Left lung (tissue), 10 donors: ENCODE measurements around the gene MARK3. TPM values are rescaled to one million over a fixed set of nuclear protein-coding genes. Genes with fewer than 3 reads are reported as not detected.

Source experiments
- ATAC-seq: fragments of 200-7000 bp; cut with Tn5 transposase; one replicate; pipeline ENCODE4 v1.9.1; 2020; ENCODE audit warnings: moderate library complexity
- DNase-seq, 4 donors: peaks; one replicate each; pipeline ENCODE4 v3.0.0-alpha.2; 2013 to 2020
- H3K27ac ChIP-seq, 2 donors: fragments of 200-600 bp; sonication (generic) in 1 of 2; one replicate each; pipeline versions ENCODE4 v1.5.0 to v1.8.0; 2020 to 2021
- H3K27me3 ChIP-seq, 2 donors: fragments of 200-600 bp; sonication (generic) in 1 of 2; one replicate each; pipeline versions ENCODE4 v1.5.0 to v1.8.0; 2020 to 2021
- H3K36me3 ChIP-seq, 2 donors: fragments of 200-600 bp; sonication (generic) in 1 of 2; one replicate each; pipeline versions ENCODE4 v1.5.0 to v1.8.0; 2020 to 2021
- H3K4me1 ChIP-seq, 2 donors: fragments of 200-600 bp; one replicate each; pipeline ENCODE4 v1.8.0; 2021
- H3K4me3 ChIP-seq, 2 donors: fragments of 200-600 bp; sonication (generic) in 1 of 2; one replicate each; pipeline versions ENCODE4 v1.5.0 to v1.8.0; 2020 to 2021; ENCODE audit warnings: mild to moderate bottlenecking in 1 of 2
- H3K9me3 ChIP-seq, 2 donors: fragments of 200-600 bp; sonication (generic) in 1 of 2; one replicate each; pipeline versions ENCODE4 v1.5.0 to v1.8.0; 2020 to 2021
- intact Hi-C, 2 donors: fragments of 100-400 bp; cut with DNase I; formaldehyde crosslinking; loops; one replicate each; pipeline versions ENCODE4 v1.11.2 to v1.14.2; 2022
- polyA plus RNA-seq, 6 donors: library from polyadenylated mRNA; unstranded; fragments of 120-200 nt; gene quantifications; one replicate each; pipeline ENCODE4 v1.2.1, GENCODE V29; 2013; ENCODE audit not compliant: insufficient read length in 6 of 6
- total RNA-seq, 2 donors: library from RNA; stranded (reverse); fragmentation: NEBNext Ultra II Directional; extraction: Animal tissue kit (Norgen Biotek cat#: 25700); gene quantifications; one replicate each; pipeline ENCODE4 v1.2.1, GENCODE V29; 2021
- TF ChIP-seq, protein P1 (sequence below), 2 donors: fragments of 200-600 bp; sonication (generic) in 1 of 2; IDR thresholded peaks; one replicate each; pipeline versions ENCODE4 v1.5.0 to v1.8.0; 2021; ENCODE audit warnings: antibody characterized with exemption in 2 of 2
- donor health status: DM: no; HTN: yes; CAD: no.
- donor health status: DM: no; HTN: no; CAD: no.

The MARK3 gene
- total and polyA plus RNA-seq, 8 donors: 78.8 to 135 (median 122) TPM

DNA sequence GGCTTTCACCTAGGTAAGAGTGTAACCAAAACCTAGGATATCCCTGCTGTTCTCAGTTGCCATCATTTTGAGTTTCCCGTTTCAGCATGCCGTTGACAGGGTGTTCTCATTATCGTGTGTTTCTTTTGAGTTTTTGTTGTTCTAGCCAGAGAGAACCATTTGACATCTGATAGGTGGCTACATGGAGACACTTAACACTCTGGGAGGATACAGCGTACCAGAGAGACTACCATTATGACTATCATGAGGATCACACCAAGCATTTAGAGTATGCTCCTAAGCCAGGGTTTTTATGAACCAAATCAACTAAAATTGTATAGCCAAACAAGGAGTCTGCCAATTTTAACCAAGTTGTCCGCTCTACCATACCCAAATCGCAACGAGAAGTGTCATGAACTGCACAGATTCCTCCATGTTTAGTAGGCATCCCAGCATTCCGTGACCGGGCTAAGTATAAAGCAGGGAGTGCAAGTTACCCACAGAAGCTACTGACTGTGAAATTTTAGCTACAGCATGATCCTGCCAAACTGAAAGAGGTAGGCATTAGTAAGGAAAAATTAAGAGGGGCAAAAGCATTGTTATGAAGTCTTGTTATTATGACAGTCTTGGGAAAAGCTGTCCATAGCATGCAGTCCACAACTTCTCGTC is 48.8 kb downstream of the MARK3 start:
- intact Hi-C loops: no loop called here
- H3K4me1 ChIP-seq: peaks cover 4 to 8% of the 10 kb centered on the region in 2 donors
- DNase-seq: no peak
- peaks cover 0 to 17% of the 10 kb centered on the region in 2 donors for H3K36me3 ChIP-seq
- TF ChIP-seq, protein P1, sequence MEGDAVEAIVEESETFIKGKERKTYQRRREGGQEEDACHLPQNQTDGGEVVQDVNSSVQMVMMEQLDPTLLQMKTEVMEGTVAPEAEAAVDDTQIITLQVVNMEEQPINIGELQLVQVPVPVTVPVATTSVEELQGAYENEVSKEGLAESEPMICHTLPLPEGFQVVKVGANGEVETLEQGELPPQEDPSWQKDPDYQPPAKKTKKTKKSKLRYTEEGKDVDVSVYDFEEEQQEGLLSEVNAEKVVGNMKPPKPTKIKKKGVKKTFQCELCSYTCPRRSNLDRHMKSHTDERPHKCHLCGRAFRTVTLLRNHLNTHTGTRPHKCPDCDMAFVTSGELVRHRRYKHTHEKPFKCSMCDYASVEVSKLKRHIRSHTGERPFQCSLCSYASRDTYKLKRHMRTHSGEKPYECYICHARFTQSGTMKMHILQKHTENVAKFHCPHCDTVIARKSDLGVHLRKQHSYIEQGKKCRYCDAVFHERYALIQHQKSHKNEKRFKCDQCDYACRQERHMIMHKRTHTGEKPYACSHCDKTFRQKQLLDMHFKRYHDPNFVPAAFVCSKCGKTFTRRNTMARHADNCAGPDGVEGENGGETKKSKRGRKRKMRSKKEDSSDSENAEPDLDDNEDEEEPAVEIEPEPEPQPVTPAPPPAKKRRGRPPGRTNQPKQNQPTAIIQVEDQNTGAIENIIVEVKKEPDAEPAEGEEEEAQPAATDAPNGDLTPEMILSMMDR (IDR thresholded peaks at IDR 0.05): no peak
- H3K9me3 ChIP-seq: no peaks in the 10 kb centered on the region
- no peak overlapping the region for H3K27ac ChIP-seq
- H3K4me3 ChIP-seq: no peak overlapping the region
- no peak for ATAC-seq
- no peaks in the 10 kb centered on the region for H3K27me3 ChIP-seq

DNA sequence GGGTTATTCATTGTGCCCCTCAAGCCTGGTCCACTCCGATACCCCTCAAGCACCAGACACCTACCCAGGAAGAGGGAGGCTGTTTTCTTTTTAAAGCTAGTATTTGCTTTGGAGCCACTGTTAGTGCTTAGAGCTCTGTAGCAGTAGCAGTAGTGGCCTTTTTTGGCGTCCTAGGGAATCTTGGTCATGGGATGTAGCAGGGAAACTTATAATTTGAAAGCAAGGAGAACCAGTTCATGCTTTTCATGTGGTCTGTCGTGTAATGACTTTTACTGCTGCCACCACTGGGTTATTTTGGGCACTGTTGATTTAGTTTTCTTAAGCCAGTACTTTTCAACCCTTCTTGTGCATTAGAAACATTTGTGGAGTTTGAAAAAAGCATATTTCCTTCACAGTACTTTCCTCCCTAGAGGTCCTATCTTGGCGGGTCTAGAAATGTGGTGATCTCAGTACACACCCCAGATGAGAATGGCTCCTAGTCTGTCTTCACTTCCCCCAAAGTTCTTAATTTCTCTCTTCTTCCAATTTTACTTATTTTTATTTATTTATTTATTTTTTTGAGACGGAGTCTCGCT is 49.7 kb downstream of the MARK3 start:
- intact Hi-C loops: no loop called here
- Histone ChIP-seq H3K36me3 (peaks cover 0 to 27% of the 10 kb centered on the region in 2 donors), H3K4me1 (no peaks in the 10 kb centered on the region), H3K27ac (no peak overlapping the region), H3K4me3 (no peak overlapping the region), H3K9me3 (no peaks in the 10 kb centered on the region), H3K27me3 (no peaks in the 10 kb centered on the region)
- TF ChIP-seq, protein P1 (IDR thresholded peaks at IDR 0.05): no peak
- DNase-seq: no peak
- ATAC-seq: peak; percentile 56

DNA sequence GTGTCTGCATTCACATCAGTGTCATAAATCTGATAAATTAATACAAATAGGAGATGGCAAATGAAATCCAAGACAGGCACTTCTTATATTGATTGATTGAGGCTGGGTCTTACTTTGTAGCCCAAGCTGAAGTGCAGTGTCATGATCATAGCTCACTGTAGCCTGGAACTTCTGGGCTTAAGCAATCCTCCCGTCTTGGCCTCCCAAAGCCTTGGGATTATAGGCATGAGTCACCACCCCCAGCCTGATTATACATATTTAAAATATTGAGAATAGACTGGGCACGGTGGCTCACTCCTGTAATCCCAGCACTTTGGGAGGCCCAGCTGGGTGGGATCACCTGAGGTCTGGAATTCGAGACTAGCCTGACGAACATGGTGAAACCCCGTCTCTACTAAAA is 51.3 kb downstream of the MARK3 start:
- H3K27me3 ChIP-seq: no peaks in the 10 kb centered on the region
- H3K9me3 ChIP-seq: no peaks in the 10 kb centered on the region
- peaks cover 0 to 27% of the 10 kb centered on the region in 2 donors for H3K36me3 ChIP-seq
- no peak overlapping the region for H3K27ac ChIP-seq
- no peak for ATAC-seq
- H3K4me1 ChIP-seq: peaks cover 0 to 5% of the 10 kb centered on the region in 2 donors
- TF ChIP-seq, protein P1 (IDR thresholded peaks at IDR 0.05): no peak
- intact Hi-C loops: no loop called here
- no peak for DNase-seq
- H3K4me3 ChIP-seq: no peak overlapping the region

DNA sequence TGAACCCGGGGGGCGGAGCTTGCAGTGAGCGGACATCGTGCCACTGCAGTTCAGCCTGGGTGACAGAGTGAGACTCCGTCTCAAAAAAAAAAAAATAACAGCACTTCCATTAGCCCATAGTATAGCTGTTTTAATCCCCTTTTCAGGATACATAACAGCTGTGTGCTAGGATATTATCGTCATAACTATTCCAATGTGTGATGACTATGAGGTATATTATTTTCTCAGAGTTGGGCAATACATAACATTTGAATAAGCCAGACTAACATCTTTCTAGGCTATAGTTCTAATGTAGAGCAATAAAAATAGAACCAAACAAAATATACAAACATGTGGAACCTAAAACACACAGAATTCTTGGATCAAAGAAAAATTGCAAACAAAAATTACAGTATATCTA is 57.1 kb downstream of the MARK3 start:
- Histone ChIP-seq H3K36me3 (peaks cover 0 to 19% of the 10 kb centered on the region in 2 donors), H3K27ac (no peak overlapping the region), H3K27me3 (no peaks in the 10 kb centered on the region), H3K4me3 (no peak overlapping the region), H3K9me3 (no peaks in the 10 kb centered on the region), H3K4me1 (peaks cover 0 to 23% of the 10 kb centered on the region in 2 donors)
- DNase-seq (peak in 2 of 4 donors; percentile 5 to 20), ATAC-seq (no peak)
- TF ChIP-seq, protein P1 (IDR thresholded peaks at IDR 0.05): no peak
- intact Hi-C loops: no loop called here

DNA sequence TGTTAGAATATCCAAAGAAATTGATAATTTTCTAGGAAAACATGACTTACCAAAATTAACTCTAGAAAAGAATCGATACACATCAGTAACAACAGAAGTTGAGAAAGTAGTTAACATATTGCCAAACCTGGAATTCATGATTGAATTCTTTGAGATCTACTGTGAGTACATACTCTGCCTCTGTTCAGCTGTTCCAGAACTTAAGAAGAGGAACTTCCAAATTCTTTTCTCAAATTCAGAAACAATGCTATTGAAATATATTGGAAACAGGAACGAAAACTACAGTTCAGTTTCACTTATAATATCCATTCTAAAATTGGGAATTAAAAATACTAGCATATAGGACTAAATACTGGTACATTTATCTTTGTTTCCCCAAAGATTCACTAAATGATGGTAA is 57.9 kb downstream of the MARK3 start:
- Histone ChIP-seq H3K36me3 (peaks cover 0 to 18% of the 10 kb centered on the region in 2 donors), H3K4me3 (no peak overlapping the region), H3K27me3 (no peaks in the 10 kb centered on the region), H3K4me1 (peaks cover 0 to 29% of the 10 kb centered on the region in 2 donors), H3K27ac (no peak overlapping the region), H3K9me3 (no peaks in the 10 kb centered on the region)
- intact Hi-C loops: no loop called here
- TF ChIP-seq, protein P1 (IDR thresholded peaks at IDR 0.05): no peak
- no peak for DNase-seq
- ATAC-seq: no peak
